ENCODE results near the gene ITSN1.

ITSN1 gene

GRCh38 chr21:33734291-33734690 lies 92.0 kb downstream of the ITSN1 start:
- DNase-seq (ENCODE audit: low read depth), result no peak
- no peak overlapping the region for H3K4me3 ChIP-seq (ENCODE audit: low read depth, low read length)
- TF ChIP-seq, protein P1, sequence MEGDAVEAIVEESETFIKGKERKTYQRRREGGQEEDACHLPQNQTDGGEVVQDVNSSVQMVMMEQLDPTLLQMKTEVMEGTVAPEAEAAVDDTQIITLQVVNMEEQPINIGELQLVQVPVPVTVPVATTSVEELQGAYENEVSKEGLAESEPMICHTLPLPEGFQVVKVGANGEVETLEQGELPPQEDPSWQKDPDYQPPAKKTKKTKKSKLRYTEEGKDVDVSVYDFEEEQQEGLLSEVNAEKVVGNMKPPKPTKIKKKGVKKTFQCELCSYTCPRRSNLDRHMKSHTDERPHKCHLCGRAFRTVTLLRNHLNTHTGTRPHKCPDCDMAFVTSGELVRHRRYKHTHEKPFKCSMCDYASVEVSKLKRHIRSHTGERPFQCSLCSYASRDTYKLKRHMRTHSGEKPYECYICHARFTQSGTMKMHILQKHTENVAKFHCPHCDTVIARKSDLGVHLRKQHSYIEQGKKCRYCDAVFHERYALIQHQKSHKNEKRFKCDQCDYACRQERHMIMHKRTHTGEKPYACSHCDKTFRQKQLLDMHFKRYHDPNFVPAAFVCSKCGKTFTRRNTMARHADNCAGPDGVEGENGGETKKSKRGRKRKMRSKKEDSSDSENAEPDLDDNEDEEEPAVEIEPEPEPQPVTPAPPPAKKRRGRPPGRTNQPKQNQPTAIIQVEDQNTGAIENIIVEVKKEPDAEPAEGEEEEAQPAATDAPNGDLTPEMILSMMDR (IDR thresholded peaks at IDR 0.05; ENCODE audit: control insufficient read depth, extremely low read depth, insufficient read depth), result no peak

DNA sequence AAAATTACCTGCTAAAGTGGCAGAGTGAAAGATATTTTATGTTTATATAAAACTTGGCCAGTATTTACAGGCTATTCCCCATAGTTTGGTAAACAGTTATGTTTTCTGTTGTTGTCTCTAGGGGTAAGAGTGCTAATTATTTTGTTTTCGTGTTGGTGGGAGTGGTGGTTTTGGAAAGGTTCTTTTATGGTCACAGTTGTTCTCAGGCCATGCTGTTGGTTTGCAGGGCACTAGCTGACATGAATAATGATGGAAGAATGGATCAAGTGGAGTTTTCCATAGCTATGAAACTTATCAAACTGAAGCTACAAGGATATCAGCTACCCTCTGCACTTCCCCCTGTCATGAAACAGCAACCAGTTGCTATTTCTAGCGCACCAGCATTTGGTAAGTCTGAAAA lies 92.5 kb downstream of the ITSN1 start:
- H3K4me3 ChIP-seq (ENCODE audit: low read depth, low read length), result no peak overlapping the region

DNA sequence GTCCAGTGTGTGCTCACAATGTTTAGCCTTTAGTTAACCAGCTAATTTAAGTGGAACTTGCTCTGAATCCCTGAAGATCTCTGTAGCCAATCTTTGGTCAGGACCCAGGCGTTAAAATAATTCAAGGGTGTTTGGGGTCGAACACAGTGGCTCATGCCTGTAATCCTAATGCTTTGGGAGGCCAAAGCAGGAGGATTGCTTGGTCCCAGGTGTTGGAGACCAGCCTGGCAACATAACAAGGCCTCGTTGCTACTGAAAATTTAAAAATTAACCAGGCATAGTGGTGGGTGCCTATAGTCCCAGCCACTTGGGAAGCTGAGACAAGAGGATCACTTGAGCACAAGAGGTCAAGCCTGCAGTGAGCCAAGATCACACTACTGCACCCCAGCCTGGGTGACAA lies 94.3 kb downstream of the ITSN1 start:
- no peak overlapping the region for H3K4me3 ChIP-seq (ENCODE audit: low read depth, low read length)
- DNase-seq (ENCODE audit: low read depth), result no peak
- TF ChIP-seq, protein P1 (IDR thresholded peaks at IDR 0.05; ENCODE audit: control insufficient read depth, extremely low read depth, insufficient read depth), result no peak

More for the DNA sequence above, 92.5 kb downstream of the ITSN1 start:
- no peak for DNase-seq (ENCODE audit: low read depth)
- TF ChIP-seq, protein P1 (IDR thresholded peaks at IDR 0.05; ENCODE audit: control insufficient read depth, extremely low read depth, insufficient read depth), result no peak

DNA sequence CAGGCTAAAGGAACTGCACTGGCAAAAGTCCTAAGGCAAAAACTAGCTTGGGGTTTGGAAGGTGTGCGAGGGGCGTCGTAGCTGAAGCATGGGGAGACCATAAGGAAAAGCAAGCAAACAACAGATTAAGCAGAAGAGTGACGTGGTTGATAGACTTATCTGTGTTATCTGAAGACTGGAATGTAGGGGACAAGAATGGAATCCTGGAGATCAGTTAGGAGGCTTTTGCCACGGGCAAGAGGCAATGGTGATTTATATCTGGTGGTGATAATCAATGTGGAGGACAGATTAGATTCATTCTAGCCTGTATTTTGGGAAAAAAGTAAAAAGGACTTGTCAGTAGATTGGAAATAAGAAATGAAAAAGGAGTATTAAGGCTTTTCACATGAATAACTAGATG lies 97.4 kb downstream of the ITSN1 start:
- TF ChIP-seq, protein P1 (IDR thresholded peaks at IDR 0.05; ENCODE audit: control insufficient read depth, extremely low read depth, insufficient read depth), result no peak
- no peak for DNase-seq (ENCODE audit: low read depth)
- H3K4me3 ChIP-seq (ENCODE audit: low read depth, low read length), result no peak overlapping the region

GRCh38 chr21:33747420-33747819 lies 105.1 kb downstream of the ITSN1 start:
- TF ChIP-seq, protein P1 (IDR thresholded peaks at IDR 0.05; ENCODE audit: control insufficient read depth, extremely low read depth, insufficient read depth), result no peak

DNA sequence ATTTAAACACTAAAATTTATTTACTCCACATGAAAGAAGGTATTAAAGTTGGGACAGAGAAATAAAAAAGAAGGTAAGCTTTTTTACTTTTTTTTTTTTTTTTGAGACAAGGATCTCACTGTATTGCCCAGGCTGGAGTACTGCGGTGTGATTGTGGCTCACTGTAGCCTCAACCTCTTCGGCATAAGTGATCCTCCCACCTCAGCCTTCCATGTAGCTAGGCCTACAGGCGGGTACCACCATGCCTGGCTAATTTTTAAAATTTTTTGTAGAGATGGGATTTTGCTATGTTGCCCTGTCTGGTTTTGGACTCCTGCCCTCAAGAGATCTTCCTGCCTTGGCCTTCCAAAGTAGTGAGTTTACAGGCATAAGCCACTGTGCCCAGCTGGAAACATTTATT lies 106.6 kb downstream of the ITSN1 start:
- TF ChIP-seq, protein P1 (IDR thresholded peaks at IDR 0.05; ENCODE audit: control insufficient read depth, extremely low read depth, insufficient read depth), result no peak
- no peak overlapping the region for H3K4me3 ChIP-seq (ENCODE audit: low read depth, low read length)
- DNase-seq (ENCODE audit: low read depth), result no peak

More at GRCh38 chr21:33747420-33747819, 105.1 kb downstream of the ITSN1 start:
- no peak for DNase-seq (ENCODE audit: low read depth)
- no peak overlapping the region for H3K4me3 ChIP-seq (ENCODE audit: low read depth, low read length)

DNA sequence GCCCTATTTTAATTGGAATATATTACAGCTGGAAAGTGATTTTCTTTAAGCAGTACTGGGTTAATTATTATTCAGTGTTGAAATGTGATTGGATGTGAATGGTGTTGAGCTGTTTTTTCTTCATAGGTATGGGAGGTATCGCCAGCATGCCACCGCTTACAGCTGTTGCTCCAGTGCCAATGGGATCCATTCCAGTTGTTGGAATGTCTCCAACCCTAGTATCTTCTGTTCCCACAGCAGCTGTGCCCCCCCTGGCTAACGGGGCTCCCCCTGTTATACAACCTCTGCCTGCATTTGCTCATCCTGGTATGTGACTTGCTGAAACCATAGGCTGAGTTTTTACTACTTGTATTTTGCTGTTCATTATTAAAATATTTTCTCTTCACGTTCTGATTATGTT lies 107.7 kb downstream of the ITSN1 start:
- TF ChIP-seq, protein P1 (IDR thresholded peaks at IDR 0.05; ENCODE audit: control insufficient read depth, extremely low read depth, insufficient read depth), result no peak
- no peak overlapping the region for H3K4me3 ChIP-seq (ENCODE audit: low read depth, low read length)
- no peak for DNase-seq (ENCODE audit: low read depth)

Measured in LNCaP clone FGC (cell line).